ENCODE results near the gene XRCC6. TPM values are rescaled to one million over a fixed set of nuclear protein-coding genes. Genes with fewer than 3 reads are reported as not detected.

Gene XRCC6
- total RNA-seq, 1 donor from 2014 or later = 158 TPM

DNA sequence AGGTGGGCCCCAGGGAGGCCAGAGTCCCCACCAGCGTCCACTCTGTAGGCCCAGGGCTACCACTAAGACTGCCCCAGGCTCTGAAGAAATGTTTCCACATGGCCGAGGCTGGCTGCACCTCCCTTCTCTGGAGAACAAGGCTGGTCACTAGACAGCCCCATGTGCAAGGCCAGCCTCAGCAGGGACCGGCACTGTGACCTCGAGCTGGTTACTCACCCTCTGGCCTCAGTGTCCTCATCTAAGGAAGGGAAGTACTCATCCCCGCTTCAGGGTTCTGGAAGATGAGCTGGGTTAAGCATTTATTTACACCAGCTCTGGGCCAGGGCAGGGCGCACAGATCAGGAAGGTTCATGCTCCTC is 41.1 kb upstream of the XRCC6 start:
- H3K36me3 ChIP-seq = peaks cover 0 to 37% of the 10 kb centered on the region in 2 donors
- no peak overlapping the region for H3K27ac ChIP-seq
- H3K4me3 ChIP-seq = no peak overlapping the region
- no peaks in the 10 kb centered on the region for H3K27me3 ChIP-seq
- peaks cover 7% of the 10 kb centered on the region for H3K4me1 ChIP-seq
- DNase-seq (ENCODE audit: extremely low spot score in 2 of 2) = no peak
- no peaks in the 10 kb centered on the region for H3K9me3 ChIP-seq
- TF ChIP-seq POLR2AphosphoS5 (IDR thresholded peaks at IDR 0.05; ENCODE audit: insufficient read depth in 1 of 2, low read depth in 1 of 2) (no peak), POLR2A (IDR thresholded peaks at IDR 0.05) (no peak)
- TF ChIP-seq, protein P1, sequence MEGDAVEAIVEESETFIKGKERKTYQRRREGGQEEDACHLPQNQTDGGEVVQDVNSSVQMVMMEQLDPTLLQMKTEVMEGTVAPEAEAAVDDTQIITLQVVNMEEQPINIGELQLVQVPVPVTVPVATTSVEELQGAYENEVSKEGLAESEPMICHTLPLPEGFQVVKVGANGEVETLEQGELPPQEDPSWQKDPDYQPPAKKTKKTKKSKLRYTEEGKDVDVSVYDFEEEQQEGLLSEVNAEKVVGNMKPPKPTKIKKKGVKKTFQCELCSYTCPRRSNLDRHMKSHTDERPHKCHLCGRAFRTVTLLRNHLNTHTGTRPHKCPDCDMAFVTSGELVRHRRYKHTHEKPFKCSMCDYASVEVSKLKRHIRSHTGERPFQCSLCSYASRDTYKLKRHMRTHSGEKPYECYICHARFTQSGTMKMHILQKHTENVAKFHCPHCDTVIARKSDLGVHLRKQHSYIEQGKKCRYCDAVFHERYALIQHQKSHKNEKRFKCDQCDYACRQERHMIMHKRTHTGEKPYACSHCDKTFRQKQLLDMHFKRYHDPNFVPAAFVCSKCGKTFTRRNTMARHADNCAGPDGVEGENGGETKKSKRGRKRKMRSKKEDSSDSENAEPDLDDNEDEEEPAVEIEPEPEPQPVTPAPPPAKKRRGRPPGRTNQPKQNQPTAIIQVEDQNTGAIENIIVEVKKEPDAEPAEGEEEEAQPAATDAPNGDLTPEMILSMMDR (IDR thresholded peaks at IDR 0.05) = no peak
- intact Hi-C loops (cut with DNase I) = no loop called here

GRCh38 chr22:41582694-41583093 is 38.4 kb upstream of the XRCC6 start:
- no peaks in the 10 kb centered on the region for H3K9me3 ChIP-seq
- intact Hi-C loops (cut with DNase I) = no loop called here
- H3K27me3 ChIP-seq = no peaks in the 10 kb centered on the region
- H3K36me3 ChIP-seq = peaks cover 0 to 32% of the 10 kb centered on the region in 2 donors
- TF ChIP-seq POLR2A (IDR thresholded peaks at IDR 0.05) (no peak), POLR2AphosphoS5 (IDR thresholded peaks at IDR 0.05; ENCODE audit: insufficient read depth in 1 of 2, low read depth in 1 of 2) (no peak)
- TF ChIP-seq, protein P1 (IDR thresholded peaks at IDR 0.05) = no peak
- no peak for DNase-seq (ENCODE audit: extremely low spot score in 2 of 2)
- H3K4me1 ChIP-seq = peaks cover 2% of the 10 kb centered on the region
- no peak overlapping the region for H3K27ac ChIP-seq
- H3K4me3 ChIP-seq = no peak overlapping the region

- TF ChIP-seq POLR2A (IDR thresholded peaks at IDR 0.05) = no peak
- no peak for TF ChIP-seq POLR2AphosphoS5 (IDR thresholded peaks at IDR 0.05; ENCODE audit: insufficient read depth in 1 of 2, low read depth in 1 of 2)
- TF ChIP-seq, protein P1 (IDR thresholded peaks at IDR 0.05) = no peak
- no peak for DNase-seq (ENCODE audit: extremely low spot score in 2 of 2)
- H3K4me3 ChIP-seq = no peak overlapping the region
- peaks cover 0 to 31% of the 10 kb centered on the region in 2 donors for H3K36me3 ChIP-seq
- intact Hi-C loops (cut with DNase I) = loop anchor here (5.0 kb wide), 1 partner anchor 43 kb away; the partner anchor contains the start of gene POLR3H
- H3K4me1 ChIP-seq = peaks cover 19% of the 10 kb centered on the region
- H3K27ac ChIP-seq = no peak overlapping the region
- H3K27me3 ChIP-seq = no peaks in the 10 kb centered on the region
- no peaks in the 10 kb centered on the region for H3K9me3 ChIP-seq
These were observed 36.2 kb upstream of the XRCC6 start for GRCh38 chr22:41584881-41585280.

DNA sequence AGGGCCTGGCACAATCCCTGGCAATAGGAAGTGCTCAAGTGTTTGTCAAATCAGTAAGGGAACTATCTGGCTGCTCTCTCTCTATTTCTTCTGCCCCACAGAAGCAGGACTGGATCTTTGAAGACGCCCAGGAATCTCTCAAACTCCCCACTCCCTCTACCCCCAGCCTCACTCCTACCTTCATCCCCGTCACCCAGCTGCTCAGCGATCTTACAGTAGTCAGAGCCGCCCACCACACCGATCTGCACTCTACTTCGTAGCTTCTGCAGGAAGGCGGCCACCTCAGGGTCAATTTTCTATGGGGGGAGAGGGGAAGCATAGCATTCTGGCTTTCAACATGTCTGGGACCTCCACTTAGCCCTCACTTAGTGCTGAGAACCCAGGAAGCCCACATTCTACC is 35.2 kb upstream of the XRCC6 start:
- no peak overlapping the region for H3K27ac ChIP-seq
- H3K27me3 ChIP-seq = no peaks in the 10 kb centered on the region
- TF ChIP-seq POLR2A (IDR thresholded peaks at IDR 0.05) (no peak), POLR2AphosphoS5 (IDR thresholded peaks at IDR 0.05; ENCODE audit: insufficient read depth in 1 of 2, low read depth in 1 of 2) (no peak)
- H3K36me3 ChIP-seq = peaks cover 0 to 31% of the 10 kb centered on the region in 2 donors
- intact Hi-C loops (cut with DNase I) = loop anchor here (5.0 kb wide), 1 partner anchor 44 kb away; the partner anchor contains the start of gene POLR3H
- no peaks in the 10 kb centered on the region for H3K9me3 ChIP-seq
- H3K4me1 ChIP-seq = peaks cover 19% of the 10 kb centered on the region
- no peak for DNase-seq (ENCODE audit: extremely low spot score in 2 of 2)
- H3K4me3 ChIP-seq = no peak overlapping the region

GRCh38 chr22:41587347-41587723 is 33.8 kb upstream of the XRCC6 start:
- peaks cover 0 to 26% of the 10 kb centered on the region in 2 donors for H3K36me3 ChIP-seq
- no peaks in the 10 kb centered on the region for H3K27me3 ChIP-seq
- intact Hi-C loops (cut with DNase I) = loop anchor here (5.0 kb wide), 1 partner anchor 45 kb away; the partner anchor contains the start of gene POLR3H
- DNase-seq (ENCODE audit: extremely low spot score in 2 of 2) = no peak
- TF ChIP-seq, protein P1 (IDR thresholded peaks at IDR 0.05) = no peak
- TF ChIP-seq POLR2AphosphoS5 (IDR thresholded peaks at IDR 0.05; ENCODE audit: insufficient read depth in 1 of 2, low read depth in 1 of 2) (no peak), POLR2A (IDR thresholded peaks at IDR 0.05) (no peak)
- no peak overlapping the region for H3K27ac ChIP-seq
- H3K4me1 ChIP-seq = peaks cover 19% of the 10 kb centered on the region
- no peaks in the 10 kb centered on the region for H3K9me3 ChIP-seq
- no peak overlapping the region for H3K4me3 ChIP-seq

Measured in vagina (tissue), 2 donors.